ENCODE data around the gene KRTAP10-4. TPM values are rescaled to one million over a fixed set of nuclear protein-coding genes. Genes with fewer than 3 reads are reported as not detected.
"Not testable (repeated sequence)": the region's sequence is repeated elsewhere in the genome, so short reads cannot be mapped to it uniquely, and the experiment has no call there.

Gene KRTAP10-4
- total RNA-seq, 4 donors from 2014 or later: not detected

GRCh38 chr21:44556879-44557278 lies 16.6 kb upstream of the KRTAP10-4 start:
- no peak for TF ChIP-seq POLR2A (IDR thresholded peaks at IDR 0.05)
- no peak for TF ChIP-seq EP300 (IDR thresholded peaks at IDR 0.05)
- TF ChIP-seq CTCF (IDR thresholded peaks at IDR 0.05): no peak
- Histone ChIP-seq H3K4me3 (no peak overlapping the region), H3K4me1 (no peaks in the 10 kb centered on the region), H3K27me3 (peaks cover 0 to 9% of the 10 kb centered on the region in 2 donors), H3K36me3 (no peaks in the 10 kb centered on the region), H3K27ac (no peak overlapping the region), H3K9me3 (peaks cover 0 to 21% (median 0%) of the 10 kb centered on the region in 4 donors)
- WGBS, 2 donors: 76 to 81% methylated on average over 9 of the region's 9 CpGs
- no peak for DNase-seq (ENCODE audit: low spot score in 2 of 2)

DNA sequence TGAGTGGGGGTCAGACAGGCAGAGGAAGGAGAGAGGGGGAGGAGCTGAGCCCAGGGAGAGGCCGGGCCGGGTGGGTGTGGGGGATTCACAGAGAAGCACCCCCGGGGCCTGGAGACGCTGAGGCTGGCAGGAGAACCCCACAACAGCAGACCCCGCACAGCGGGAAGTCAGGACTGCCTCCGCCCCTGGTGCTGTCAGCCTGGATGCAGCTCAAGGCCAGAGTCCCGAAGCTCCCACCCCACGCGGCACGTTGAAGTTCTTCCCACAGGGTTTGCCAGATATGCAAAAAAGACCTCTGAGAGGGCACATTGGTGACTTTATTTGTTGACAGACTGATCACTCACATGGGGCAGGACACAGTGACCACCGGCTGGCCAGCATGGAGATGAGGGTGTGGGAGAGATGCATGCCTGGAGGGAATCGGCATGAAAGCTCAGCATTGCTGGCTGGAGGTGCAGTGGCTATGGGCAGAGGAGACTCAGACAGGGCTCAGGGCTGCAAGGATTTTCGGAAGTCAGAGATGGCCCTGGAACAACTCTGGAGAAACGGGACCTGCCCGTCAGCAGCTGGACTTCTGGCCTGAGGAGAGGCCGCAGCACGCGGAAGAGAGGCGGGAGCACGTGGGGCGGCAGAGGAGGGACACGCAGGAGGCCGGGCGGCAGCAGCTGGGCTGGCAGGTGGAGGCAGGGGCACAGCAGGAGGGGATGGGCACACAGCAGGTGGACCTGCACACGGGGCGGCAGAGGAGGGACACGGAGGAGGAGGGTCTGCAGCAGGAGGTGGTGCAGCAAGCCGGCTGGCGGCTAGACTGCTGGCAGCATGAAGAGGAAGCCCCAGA lies 15.8 kb upstream of the KRTAP10-4 start:
- Histone ChIP-seq H3K9me3 (peaks cover 0 to 29% (median 0%) of the 10 kb centered on the region in 4 donors), H3K4me3 (no peak overlapping the region), H3K36me3 (no peaks in the 10 kb centered on the region), H3K4me1 (no peaks in the 10 kb centered on the region), H3K27ac (no peak overlapping the region), H3K27me3 (peaks cover 0 to under 1% of the 10 kb centered on the region in 2 donors)
- whole genome bisulfite sequencing, 2 donors: 50 to 54% methylated on average over 25 to 30 of the region's 30 CpGs
- DNase-seq (ENCODE audit: low spot score in 2 of 2): no peak
- TF ChIP-seq EP300 (IDR thresholded peaks at IDR 0.05) (no peak), CTCF (IDR thresholded peaks at IDR 0.05) (no peak), POLR2A (IDR thresholded peaks at IDR 0.05) (no peak)

- not testable (repeated sequence) for H3K27me3 ChIP-seq; H3K27ac ChIP-seq; H3K36me3 ChIP-seq; DNase-seq (ENCODE audit: low spot score in 2 of 2); H3K4me3 ChIP-seq; H3K4me1 ChIP-seq
- WGBS, 2 donors: 68 to 75% methylated on average over 4 to 7 of the region's 10 CpGs
- peaks cover 0 to 30% (median 0%) of the 10 kb centered on the region in 4 donors for H3K9me3 ChIP-seq
These were observed 15.2 kb upstream of the KRTAP10-4 start for GRCh38 chr21:44558329-44558675.

GRCh38 chr21:44558695-44559094 lies 14.8 kb upstream of the KRTAP10-4 start, which contains the start of gene KRTAP10-3:
TSS of gene KRTAP10-3 (minus strand) at chr21:44558795. CDS start at chr21:44558715, 80 bp downstream.
- DNase-seq (ENCODE audit: low spot score in 2 of 2): no peak
- Histone ChIP-seq H3K4me3 (no peak within 1 kb of the TSS), H3K36me3 (no peaks in the 10 kb centered on the region), H3K27me3 (no peaks in the 10 kb centered on the region), H3K9me3 (peaks cover 0 to 33% (median 0%) of the 10 kb centered on the region in 4 donors), H3K4me1 (no peaks in the 10 kb centered on the region), H3K27ac (no peak within 1 kb of the TSS)
- 56 to 61% methylated on average over 5 of the region's 5 CpGs for WGBS, 2 donors
- TF ChIP-seq CTCF (IDR thresholded peaks at IDR 0.05) (no peak), EP300 (IDR thresholded peaks at IDR 0.05) (no peak), POLR2A (IDR thresholded peaks at IDR 0.05) (no peak)

- Histone ChIP-seq H3K4me3 (no peak overlapping the region), H3K4me1 (no peaks in the 10 kb centered on the region), H3K27ac (no peak overlapping the region), H3K9me3 (peaks cover 0 to 26% (median 0%) of the 10 kb centered on the region in 4 donors), H3K27me3 (no peaks in the 10 kb centered on the region), H3K36me3 (no peaks in the 10 kb centered on the region)
- 95% methylated on average over 1 of the region's 1 CpG for WGBS, 2 donors
- DNase-seq (ENCODE audit: low spot score in 2 of 2): no peak
- no peak for TF ChIP-seq CTCF (IDR thresholded peaks at IDR 0.05)
- TF ChIP-seq EP300 (IDR thresholded peaks at IDR 0.05): no peak
- no peak for TF ChIP-seq POLR2A (IDR thresholded peaks at IDR 0.05)
These were observed 9.4 kb upstream of the KRTAP10-4 start for GRCh38 chr21:44564099-44564498.
